HG03039 (cell line): Measurements from ENCODE around the gene EIF1.
"Not testable (repeated sequence)": the region's sequence is repeated elsewhere in the genome, so short reads cannot be mapped to it uniquely, and the experiment has no call there.

Experiments
- ATAC-seq: cut with Tn5 transposase; IDR thresholded peaks from one replicate; pipeline ENCODE4 v1.9.1; 2021; ENCODE audit warnings: mild to moderate bottlenecking, moderate library complexity; ENCODE audit not compliant: unreplicated experiment

EIF1 gene

GRCh38 chr17:41688641-41689496, at the start of gene EIF1:
Gene EIF1 (plus strand): TSS chr17:41688885. CDS start chr17:41689039, 154 bp downstream.
- ATAC-seq: peak; percentile 77

- ATAC-seq: no peak
Observed at GRCh38 chr17:41638941-41639340, 49.7 kb upstream of the EIF1 start.

GRCh38 chr17:41639492-41640473, 48.9 kb upstream of the EIF1 start:
- ATAC-seq: no peak

- ATAC-seq: not testable (repeated sequence)
Observed at GRCh38 chr17:41640596-41640995, 48.1 kb upstream of the EIF1 start.

- ATAC-seq: no peak
Observed at GRCh38 chr17:41642252-41643156, 46.2 kb upstream of the EIF1 start.

- no peak for ATAC-seq
Observed at GRCh38 chr17:41647038-41647813, 41.5 kb upstream of the EIF1 start.

GRCh38 chr17:41647940-41648410, 40.7 kb upstream of the EIF1 start:
- no peak for ATAC-seq

- ATAC-seq: no peak
Observed at GRCh38 chr17:41648411-41649195, 40.1 kb upstream of the EIF1 start.

- ATAC-seq: no peak
Observed at GRCh38 chr17:41649923-41650519, 38.7 kb upstream of the EIF1 start.

- ATAC-seq: no peak
Observed at GRCh38 chr17:41650794-41651624, 37.7 kb upstream of the EIF1 start.

GRCh38 chr17:41651625-41652460, 36.8 kb upstream of the EIF1 start:
- no peak for ATAC-seq

- ATAC-seq: no peak
Observed at GRCh38 chr17:41652461-41652970, 36.2 kb upstream of the EIF1 start.

- no peak for ATAC-seq
Observed at GRCh38 chr17:41653421-41653820, 35.3 kb upstream of the EIF1 start.

- no peak for ATAC-seq
Observed at GRCh38 chr17:41653892-41654677, 34.6 kb upstream of the EIF1 start.

GRCh38 chr17:41654678-41655607, 33.7 kb upstream of the EIF1 start:
- ATAC-seq: no peak
